RPMI7951 (cell line): ENCODE measurements around the gene USP40. TPM values are rescaled to one million over a fixed set of nuclear protein-coding genes. Genes with fewer than 3 reads are reported as not detected.

Source experiments
- DNase-seq: peaks from one replicate; pipeline ENCODE4 v3.0.0-alpha.2; 2012; ENCODE audit warnings: low read depth
- total RNA-seq: library from RNA; depleted of rRNA; stranded (reverse); fragments of >200 nt; shearing (Covaris generic); gene quantifications from 2 replicates; pipeline ENCODE4 v1.2.3, GENCODE V29; 2014

Gene USP40
- total RNA-seq, 1 experiment from 2014 or later: 26.0 TPM

DNA sequence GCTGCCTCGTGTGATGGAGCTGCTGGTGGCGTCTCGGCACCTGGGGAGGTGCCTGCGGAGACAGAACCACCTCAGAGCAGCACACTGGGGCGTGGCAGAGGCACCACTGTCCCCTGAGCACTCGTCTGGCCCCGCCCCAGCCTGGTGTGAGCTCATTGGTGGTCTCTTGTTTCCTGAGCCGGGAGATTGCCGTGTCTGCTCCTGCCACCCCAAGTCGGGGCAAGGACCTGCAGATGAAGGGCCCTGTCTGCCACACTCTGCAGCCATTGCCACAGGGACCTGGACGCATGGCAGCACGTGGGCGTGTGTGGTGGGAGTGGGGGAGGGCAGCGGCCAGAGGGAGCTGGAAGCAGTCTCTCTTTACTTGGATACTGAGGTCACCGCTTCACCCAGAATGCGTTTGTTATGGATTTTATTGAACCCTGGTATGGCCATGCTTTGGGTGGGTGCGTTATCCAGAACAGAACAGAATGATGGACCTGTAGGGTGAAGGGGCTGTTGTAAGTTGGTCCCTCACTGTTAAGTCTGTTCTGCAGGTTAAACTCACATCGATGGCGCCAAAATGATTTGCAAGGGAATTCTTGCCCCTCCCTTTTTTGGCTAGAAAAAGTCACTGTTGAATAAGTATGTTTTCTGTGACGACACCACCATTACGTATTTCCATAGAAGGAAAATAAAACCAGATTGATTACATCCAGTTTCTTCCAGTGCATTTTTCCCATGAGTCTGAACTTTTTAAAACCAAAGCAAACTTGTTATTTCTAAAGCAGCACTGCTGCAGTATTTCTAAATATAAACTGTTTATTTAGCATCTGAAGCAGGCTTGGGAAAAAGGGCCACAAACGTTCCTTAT lies 92.0 kb downstream of the USP40 start:
- DNase-seq: no peak

DNA sequence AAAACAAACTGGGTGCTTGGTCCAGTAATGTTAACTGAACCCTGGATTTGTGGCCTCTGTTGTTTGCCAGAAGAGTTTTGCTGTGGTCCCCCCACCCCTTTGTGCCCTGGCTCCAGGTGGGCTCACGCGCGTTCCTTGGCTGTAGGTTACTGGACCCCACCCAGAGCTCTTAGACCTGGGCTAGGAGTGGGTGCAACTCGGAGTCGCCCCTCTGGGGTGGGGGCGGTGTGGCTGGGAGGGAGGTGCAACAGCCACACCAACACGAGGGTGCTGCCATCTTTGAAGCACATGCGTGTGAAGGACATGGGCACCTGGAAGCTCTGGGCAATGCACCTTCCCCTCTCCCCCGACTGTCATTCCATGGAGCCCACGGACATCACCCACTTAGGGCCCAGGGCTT lies 92.7 kb downstream of the USP40 start:
- no peak for DNase-seq

DNA sequence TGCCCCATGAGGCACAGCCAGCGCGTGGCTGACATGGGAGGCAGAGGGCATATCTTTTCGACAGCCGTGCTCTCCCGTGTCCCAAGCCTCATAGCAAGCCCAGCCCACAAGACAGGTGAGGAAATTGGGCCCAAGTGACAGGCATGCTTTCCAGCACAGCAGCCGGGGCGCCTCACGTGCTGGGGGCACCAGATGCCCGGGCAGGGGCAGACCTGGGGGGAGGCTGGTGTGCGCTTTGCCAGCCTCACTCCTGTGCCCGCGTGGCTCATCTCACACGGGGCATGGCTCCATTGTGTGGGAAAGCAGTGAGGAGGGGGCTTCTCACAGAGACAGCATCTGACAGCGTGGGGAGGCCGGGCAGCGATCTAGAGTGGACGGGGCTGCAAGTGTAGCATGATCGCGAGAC lies 93.2 kb downstream of the USP40 start:
- DNase-seq: no peak

DNA sequence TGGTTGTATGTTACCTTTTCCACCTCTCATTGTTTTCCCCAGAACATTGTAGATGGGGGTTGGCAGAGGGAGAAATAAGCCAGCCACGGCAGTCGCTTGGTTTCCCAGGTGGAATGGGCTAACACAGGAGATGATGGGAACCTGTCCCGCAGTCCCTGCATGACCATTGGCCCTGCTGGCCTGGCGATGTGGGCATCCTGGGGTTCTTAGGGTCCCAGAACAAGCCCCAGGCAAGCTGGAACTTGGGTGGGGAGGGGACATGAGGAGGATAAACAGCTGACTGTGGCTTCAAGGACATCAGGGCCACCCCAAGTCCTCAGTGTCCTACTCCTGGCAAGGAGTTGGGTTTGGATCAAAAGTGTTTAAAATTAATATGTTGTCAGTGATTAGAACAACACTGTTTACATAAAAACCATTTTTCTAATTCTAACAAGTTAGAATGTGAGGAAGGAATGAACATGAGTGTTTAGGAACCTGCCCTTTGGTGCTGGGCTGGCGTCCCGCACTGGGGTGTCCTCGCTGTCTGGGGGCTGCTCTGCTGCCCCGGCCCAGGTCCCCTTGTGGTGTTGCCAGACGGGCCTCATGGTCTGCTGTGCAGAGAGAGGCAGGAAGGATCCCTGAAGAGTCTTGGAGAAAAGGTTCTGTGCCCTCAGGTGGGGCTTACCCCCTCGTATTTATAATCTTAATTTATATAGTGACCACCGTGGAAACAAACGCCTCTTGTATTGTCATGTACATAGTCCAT lies 95.1 kb downstream of the USP40 start:
- no peak for DNase-seq

DNA sequence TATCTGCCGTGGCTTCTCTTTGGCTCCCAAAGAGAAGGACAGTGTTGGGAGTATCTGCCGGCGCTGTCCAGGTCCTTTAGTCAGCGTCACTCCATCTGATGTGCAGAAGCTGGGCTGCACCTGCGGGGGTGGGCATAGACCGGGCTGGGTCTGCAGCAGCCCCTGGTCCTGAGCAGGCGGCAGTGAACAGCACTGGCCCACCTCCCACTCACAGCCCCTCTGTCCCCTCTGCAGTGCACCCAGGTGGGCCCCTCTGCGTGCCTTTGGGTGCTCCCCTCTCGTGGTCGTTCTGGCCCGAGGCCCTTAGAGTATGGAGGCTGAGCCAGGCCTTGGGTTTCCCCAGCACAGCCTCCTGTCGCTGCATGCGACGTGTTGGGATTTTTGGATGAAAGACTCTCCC lies 95.7 kb downstream of the USP40 start:
- DNase-seq: no peak

DNA sequence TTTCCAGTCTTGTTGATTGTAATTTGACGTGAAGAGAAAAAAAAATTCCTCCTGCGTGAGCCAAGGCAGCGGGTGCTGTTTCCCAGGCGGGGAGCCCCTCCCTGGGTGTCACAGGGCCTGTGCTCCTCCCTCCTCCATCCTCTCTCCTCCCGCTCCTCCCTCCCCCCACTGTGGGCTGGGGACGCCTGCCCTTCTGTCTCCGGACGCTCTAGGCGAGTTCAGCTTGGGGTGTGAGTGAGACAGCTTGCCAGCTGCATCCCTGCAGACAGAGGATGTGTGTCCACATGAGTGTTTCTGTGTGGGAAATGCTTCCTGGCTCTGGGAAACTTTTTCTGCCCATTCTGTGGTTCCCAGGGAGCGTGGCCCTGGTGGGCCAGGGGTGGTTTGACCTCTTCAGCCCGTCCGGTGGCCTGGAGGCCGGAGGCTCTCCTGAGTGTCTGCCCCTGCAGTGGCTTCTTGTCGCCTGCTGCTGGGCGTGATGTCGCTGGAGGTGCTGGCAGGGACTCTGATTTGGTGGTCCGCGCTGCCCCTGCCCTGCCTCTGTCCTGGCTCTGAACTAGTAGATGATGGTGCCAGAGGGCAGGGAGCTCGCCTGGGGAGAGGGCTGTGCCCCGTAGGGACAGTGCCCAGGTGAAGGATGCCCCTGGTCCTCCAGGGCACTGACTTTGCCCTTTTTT lies 96.4 kb downstream of the USP40 start:
- DNase-seq: no peak

DNA sequence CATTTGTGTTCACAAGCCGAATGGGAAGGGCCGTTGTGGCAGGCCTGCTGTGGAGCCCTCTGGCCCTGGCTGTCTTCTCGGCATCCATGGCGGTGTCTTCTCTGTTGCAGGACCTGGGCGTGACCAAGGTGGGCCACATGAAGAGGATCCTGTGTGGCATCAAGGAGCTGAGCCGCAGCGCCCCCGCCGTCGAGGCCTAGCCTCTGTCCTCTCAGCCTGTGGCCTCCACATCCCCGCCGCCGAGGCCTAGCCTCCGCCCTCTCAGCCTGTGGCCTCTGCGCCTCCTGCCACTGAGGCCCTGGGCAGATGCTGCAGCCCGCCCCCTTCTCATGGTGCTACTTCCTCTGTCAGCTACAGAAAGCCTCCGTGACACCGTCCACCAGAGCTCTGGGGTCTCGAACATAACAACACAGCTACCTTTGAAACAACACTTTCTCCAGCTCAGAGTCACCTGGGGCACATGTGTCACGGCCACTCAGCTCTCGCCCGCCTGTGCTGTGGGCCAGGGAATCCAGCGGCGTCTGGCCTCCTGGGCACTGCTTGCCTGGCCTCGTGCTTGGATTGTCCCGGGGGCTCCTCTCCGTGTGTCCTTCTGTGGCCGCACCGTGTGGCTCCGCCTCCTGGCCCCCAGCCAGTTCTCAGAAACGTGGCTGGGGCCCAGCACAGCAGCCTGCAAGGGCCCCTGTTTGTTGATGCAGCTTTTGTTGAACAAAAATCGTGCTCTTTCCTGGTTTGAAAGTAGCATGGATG lies 97.1 kb downstream of the USP40 start:
- no peak for DNase-seq

DNA sequence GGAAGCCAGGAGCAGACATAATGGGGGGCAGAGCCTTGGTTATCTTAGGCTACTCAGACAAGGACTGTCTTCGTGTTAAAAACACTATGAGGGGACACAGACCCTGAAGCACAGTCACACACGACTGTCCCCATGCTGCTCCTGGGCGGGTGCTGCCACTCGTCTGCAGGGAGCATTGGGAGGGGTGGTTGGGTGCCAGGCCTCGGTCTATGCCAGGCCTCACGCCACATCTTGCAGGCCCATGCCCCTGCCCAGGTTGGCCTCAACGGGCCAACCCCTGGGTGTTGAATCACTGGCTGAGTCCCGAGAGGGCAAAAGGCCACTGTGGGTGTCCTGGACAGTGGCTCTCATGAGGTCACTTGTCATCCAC lies 97.9 kb downstream of the USP40 start:
- no peak for DNase-seq

DNA sequence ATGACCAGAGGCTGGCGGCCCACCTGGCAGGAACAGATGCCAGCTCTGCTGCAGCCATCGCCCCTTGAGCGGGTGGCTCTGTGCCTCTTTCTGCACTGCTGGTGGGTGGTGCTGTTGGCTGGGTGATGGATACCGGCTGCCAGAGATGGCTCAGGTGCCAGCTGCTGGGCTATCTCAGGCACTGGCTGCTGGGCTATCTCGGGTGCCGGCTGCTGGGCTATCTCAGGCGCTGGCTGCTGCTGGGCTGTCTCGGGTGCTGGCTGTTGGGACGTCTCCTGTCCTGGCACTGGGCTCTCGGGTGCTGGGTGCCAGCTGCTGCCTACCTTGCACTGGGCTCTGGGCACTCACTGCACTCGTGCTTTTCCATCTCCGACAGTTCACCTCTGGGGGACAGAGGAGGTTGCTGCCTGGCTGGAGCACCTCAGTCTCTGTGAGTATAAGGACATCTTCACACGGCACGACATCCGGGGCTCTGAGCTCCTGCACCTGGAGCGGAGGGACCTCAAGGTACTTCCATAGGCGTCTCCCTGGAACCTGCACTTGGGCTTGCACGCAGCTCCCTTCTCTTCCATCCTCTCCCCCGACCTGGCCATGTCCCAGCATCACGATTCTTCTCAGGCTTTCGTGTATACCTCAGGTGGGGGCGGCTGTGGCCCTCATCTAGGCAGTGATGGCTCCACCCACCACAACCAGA lies 98.4 kb downstream of the USP40 start:
- no peak for DNase-seq

DNA sequence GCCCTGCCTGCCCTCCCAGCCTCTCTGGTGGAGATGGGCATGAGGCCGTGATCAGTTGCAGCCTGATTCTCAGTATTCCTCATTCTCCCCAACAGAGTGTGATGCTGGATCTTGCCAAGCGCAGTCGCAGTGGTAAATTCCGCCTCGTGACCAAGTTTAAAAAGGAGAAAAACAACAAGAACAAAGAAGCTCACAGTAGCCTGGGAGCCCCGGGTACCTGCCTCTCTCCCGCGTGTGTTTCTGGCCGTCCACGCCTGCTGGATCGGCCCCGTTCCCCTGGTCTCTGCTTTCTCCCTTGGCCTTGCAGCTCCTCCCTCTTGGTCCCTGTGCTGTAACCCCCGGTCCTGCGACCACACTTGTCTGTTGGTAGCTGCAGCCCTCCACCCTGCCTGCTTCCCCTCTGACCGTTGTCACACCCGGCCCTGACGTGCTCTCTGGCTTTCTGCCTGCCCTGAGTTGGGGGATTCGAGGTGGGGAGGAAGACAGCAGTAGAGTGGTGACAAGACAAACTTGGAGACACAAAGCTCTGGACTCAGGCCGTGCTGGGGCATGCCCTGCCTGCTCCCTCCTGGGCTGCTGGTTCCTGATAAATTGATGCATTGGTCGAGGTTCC lies 99.5 kb downstream of the USP40 start:
- DNase-seq: no peak

DNA sequence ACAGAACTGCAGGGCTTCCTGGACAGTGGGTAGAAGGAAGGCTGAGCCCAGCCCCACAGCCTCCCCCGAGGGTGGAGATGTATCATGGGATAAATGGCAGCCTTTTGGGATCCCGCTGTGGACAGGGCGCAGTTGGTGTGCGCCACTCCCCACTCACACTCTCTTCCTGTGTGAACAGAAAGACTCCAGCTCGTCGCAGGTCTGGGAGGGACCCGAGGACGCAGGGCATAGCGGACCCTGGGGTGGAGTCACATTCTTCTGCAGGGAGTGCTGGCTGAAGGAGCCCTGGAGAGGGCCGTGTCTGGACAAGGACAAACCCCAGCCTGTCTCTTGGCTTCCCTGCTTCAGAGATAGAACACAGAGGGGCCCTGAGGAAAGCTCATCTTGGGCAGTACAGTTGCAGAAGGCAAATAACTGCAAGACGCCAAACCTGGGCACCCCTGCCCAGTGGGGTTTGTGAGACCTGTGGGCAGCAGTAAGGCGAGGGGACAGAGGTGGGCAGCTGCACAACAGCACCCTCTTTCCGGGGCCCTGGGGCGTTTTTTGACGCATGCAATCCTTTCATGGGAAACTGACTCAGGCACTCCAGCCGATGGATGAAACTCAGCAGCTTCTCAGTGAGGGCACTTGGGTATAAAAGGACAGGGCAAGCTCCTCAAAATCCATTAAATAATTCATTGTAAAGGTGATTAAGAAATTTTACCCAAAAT lies 101.9 kb downstream of the USP40 start:
- DNase-seq: no peak

DNA sequence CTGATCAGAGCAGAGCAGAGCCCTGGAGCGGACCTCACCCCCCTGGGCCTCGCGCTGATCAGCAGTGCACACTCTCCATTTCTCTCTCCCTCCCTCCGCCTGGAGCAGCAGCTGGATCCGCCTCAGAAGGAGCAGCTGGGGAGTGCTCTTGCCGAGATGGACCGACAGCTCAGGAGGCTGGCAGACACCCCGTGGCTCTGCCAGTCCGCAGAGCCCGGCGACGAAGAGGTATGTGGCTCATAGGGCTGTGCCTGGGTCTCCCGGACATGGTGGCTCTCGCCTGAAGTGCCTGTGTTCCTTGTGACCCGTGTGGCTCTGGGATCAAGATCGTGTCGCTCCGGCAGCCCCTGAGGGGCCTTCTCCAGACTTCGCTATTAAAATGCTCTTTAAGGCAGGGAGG lies 102.5 kb downstream of the USP40 start:
- no peak for DNase-seq

DNA sequence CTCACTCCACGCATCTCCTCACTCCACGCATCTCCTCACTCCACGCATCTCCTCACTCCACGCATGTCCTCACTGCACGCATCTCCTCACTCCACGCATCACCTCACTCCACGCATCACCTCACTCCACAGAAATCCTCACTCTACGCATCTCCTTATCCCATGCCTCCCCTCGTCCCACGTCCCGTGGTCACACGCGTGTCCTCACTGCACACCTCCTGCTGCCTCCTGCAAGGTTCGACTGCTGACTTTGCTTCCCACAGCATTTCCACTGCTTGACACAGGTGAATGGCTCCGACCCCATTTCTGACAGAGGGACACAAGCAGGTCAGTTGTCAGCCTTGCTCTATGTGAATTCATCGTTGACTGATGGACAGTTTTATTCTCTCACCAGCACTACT lies 103.0 kb downstream of the USP40 start:
- DNase-seq: no peak

DNA sequence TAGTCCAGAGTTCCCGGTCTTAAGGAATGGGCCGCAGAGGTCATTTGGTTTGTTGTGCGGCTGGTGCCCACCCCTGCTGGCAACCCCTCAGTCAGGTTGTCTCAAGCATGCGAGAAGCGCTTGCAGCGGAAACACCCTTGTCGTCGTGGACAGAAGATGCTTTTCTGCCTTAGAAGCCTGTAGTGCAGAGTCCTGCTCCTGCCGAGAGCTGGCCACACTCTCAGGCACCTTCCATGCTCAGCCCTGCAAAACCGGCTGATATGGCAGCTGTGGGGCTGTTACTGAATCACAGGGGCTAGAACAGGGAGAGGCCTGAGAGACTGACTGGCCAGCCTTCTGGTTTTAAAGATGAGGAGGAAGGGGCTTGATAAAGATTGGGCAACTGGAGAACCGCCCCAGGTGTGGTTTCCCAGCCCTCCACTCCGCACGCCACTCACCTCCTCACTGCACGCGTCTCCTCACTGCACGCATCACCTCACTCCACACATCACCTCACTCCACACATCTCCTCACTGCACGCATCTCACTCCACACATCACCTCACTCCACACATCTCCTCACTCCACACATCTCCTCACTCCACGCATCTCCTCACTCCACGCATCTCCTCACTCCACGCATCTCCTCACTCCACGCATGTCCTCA lies 103.6 kb downstream of the USP40 start:
- DNase-seq: no peak

DNA sequence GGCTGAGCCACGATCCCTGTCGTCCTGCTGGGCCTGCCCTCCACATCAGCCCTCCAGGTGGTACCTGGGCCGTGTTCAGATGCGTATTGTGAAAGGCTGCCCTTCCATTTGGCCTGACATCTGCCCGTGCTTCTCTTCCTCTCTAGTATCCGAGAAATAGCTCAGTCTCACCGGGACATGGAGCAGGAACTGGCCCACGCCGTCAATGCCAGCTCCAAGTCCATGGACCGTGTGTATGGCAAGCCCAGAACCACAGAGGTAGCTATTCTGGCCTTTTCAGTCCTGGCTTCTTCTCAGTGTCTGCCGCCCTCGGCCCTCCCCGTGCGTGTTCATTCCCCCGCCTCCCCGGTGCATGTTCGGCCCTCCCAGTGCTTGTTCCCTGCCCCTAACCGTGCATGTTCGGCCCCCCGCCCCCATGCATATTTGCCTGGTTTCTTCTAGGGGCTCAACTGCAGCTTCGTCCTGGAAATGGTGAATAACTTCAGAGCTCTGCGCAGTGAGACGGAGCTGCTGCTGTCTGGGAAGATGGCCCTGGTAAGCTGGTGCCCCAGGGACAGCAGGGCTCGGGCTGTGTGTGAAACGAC lies 104.3 kb downstream of the USP40 start:
- no peak for DNase-seq

DNA sequence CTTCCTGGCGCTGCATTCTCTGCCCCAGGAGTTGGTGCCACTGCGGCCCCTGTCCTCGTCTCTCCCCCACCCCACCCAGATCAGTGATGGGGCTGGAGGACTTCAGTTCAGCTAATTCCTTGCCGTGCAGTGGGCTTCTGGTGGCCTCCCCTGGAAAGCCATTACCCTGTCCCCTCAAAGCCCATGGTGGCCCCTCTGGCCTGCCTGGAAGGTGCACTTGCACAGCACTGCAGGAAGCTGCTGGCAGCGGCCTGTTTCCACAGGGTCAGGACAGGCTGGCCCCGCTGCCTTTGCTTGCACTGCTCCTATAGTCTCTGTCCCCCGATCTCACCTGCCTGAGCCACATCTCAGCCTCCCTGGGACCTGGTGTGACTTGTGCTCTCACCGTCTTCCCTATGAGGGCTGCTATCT lies 105.1 kb downstream of the USP40 start:
- no peak for DNase-seq

DNA sequence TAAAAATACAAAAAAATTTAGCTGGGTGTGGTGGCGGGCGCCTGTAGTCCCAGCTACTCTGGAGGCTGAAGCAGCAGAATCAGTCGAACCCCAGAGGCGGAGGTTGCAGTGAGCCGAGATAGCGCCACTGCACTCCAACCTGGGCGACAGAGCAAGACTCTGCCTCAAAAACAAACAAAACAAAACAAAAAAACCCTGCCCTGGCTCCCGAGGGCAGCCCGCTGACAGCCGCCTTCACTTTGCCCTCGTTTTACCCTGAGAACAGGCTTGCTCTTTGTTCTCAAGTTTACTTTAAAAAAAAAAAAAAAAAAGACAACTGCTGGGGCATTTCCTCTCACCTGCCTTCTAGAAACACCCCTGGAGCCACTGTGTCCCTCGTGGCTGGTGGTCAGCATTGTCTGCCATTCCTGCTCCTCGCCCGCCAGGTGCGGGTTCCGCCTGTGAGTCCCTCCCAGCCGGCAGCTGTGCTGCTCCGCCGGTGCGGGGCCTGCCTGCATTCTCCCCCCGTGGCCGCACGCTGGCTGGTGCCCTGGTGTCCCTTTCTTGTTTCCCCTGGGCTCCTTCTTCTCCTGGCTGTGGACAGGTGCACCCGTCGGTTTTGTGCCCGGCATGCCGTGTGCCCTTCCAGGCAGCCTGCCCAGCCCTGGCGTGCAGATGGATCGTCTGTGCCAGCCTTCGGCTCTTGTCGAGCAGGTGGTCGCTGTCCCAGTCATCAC lies 105.7 kb downstream of the USP40 start:
- DNase-seq: no peak

DNA sequence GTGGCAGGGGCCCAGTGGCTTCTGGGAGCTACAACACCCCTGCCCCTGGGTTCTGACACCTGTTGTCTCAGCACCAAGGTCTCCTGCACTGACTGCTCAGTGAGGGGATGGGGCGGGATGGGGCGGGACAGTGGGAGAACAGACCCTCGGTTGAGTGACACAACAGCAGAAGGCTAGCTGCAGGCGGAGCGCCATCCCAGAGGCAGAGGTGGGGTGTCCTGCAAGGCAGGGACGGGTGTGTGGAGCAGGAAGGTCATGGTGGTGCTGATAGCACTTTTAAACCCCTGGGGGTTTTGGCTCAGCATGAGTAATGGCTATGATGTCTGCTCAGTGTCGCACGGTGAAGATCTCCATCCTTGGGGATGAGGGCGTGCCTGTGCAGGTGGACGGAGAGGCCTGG lies 107.2 kb downstream of the USP40 start:
- no peak for DNase-seq

DNA sequence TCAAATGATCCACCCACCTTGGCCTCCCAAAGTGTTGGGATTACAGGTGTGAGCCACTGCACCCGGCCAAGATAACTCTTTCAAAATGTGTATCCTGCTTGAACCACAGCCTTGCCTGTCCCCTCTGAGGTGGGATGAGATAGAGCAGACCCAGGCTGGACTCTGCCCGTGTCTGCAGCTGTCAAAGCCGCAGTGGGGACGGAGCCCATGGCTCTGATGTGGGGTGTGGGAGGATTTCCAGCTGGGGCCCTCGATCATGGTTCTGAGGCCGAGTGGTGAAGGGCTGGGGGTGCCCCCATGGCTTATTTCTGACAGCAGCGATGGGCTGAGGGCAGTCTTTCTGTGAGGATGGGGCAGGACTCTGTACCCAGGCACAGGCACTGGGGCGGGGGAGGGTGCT lies 107.8 kb downstream of the USP40 start:
- DNase-seq: no peak
